Stomach (tissue), 9 donors: ENCODE data around the gene WWOX. TPM values are rescaled to one million over a fixed set of nuclear protein-coding genes. Genes with fewer than 3 reads are reported as not detected.

ENCODE experiments used
- DNase-seq, 2 donors: peaks; one replicate each; pipeline versions ENCODE4 v3.0.0 to v3.0.0-alpha.2; 2013 to 2019
- H3K27ac ChIP-seq, 5 donors: fragments of 200-600 bp in 4 of 5; sonication (generic) in 4 of 5; one replicate each; pipeline ENCODE4 v1.5.1; 2013 to 2019; ENCODE audit warnings: mild to moderate bottlenecking in 1 of 5, moderate library complexity in 1 of 5
- H3K27me3 ChIP-seq, 3 donors: fragments of 200-600 bp; sonication (generic); one replicate each; pipeline ENCODE4 v1.5.1; 2017 to 2019; ENCODE audit warnings: mixed run types in 1 of 3
- H3K36me3 ChIP-seq, 4 donors: fragments of 200-600 bp; sonication (generic); 1 replicate in 3 of 4; 2 replicates in 1 of 4; pipeline ENCODE4 v1.5.1; 2016 to 2019
- H3K4me1 ChIP-seq, 4 donors: fragments of 200-600 bp; sonication (generic); one replicate each; pipeline ENCODE4 v1.5.1; 2016 to 2019
- H3K4me3 ChIP-seq, 4 donors: fragments of 200-600 bp; sonication (generic) in 3 of 4; one replicate each; pipeline ENCODE4 v1.5.1; 2016 to 2019; ENCODE audit warnings: mild to moderate bottlenecking in 1 of 4
- H3K9me3 ChIP-seq, 4 donors: fragments of 200-600 bp; sonication (generic); one replicate each; pipeline ENCODE4 v1.5.1; 2016 to 2019
- EP300 ChIP-seq: sonication (generic); formaldehyde crosslinking; IDR thresholded peaks from one replicate; pipeline ENCODE4 v1.6.1; 2017; ENCODE audit warnings: antibody characterized with exemption
- POLR2A ChIP-seq, 4 donors: fragments of 450-650 bp; IDR thresholded peaks; one replicate each; pipeline ENCODE4 v1.6.1; 2016; ENCODE audit warnings: antibody characterized with exemption in 4 of 4, control low read depth in 2 of 4, mild to moderate bottlenecking in 1 of 4, moderate library complexity in 1 of 4
- POLR2AphosphoS5 ChIP-seq, 3 donors: sonication (generic); formaldehyde crosslinking; IDR thresholded peaks; one replicate each; pipeline ENCODE4 v1.6.1; 2016; ENCODE audit warnings: antibody characterized with exemption in 3 of 3
- WGBS, 5 donors: extraction: QIAGEN DNeasy Blood & Tissue Kit in 3 of 5; methylation state at CpG; one replicate each; pipeline versions ENCODE4 v1.1.5 to v1.1.7; 2013 to 2018; 5-methylcytosine and 5-hydroxymethylcytosine counted together
- intact Hi-C: fragments of 100-400 bp; cut with DNase I; formaldehyde crosslinking; loops from one replicate; pipeline ENCODE4 v1.15.1; 2023; ENCODE audit warnings: low total_unique reads
- polyA plus RNA-seq, 3 donors: library from polyadenylated mRNA; stranded (reverse); fragments of 200-250 nt; gene quantifications; one replicate each; pipeline ENCODE4 v1.2.3, GENCODE V29; 2013
- total RNA-seq, 5 donors: library from RNA; depleted of rRNA; stranded (reverse); fragments of >200 nt; gene quantifications; one replicate each; pipeline versions ENCODE4 v1.1.0 to v1.2.3, GENCODE V29; 2014 to 2016
- TF ChIP-seq, protein P1 (sequence below), 7 experiments: fragments of 450-650 bp in 4 of 7; fragments of 200-600 bp in 3 of 7; sonication (generic) in 3 of 7; IDR thresholded peaks; one replicate each; pipeline ENCODE4 v1.5.1; 2016 to 2019; ENCODE audit warnings: antibody characterized with exemption in 7 of 7, control low read depth in 2 of 7, mild to moderate bottlenecking in 1 of 7
- donor health status: healthy with polysubstance abuse.
- donor health status: Bipolar disorder and iron deficiency.
- donor health status: healthy.

WWOX gene
- total and polyA plus RNA-seq, 8 donors = 7.7 to 129 (median 48.7) TPM

DNA sequence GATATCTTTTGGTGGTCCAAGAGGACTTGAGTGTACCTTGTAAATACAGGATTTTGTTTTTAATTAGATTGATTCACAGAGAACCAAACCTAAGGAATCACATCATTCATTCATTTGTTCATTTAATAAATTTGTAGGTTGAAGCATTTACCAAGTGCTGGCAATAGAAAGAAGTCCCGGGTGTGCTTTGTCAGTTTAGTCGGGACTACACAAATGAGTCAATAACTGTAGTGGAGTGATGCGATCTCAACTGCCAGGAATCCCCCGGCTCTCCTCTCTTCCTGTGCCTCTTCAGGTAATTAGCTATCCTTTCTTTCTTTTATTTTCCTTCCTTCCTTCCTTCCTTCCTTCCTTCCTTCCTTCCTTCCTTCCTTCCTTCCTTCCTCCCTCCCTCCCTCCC lies 1.4 kb upstream of the WWOX start:
- WGBS, 5 donors = 61 to 76% (median 71%) methylated on average over 4 of the region's 4 CpGs
- no peaks in the 10 kb centered on the region for H3K9me3 ChIP-seq
- intact Hi-C loops = no loop called here
- no peaks in the 10 kb centered on the region for H3K27me3 ChIP-seq
- H3K4me1 ChIP-seq = peaks cover 17 to 30% (median 18%) of the 10 kb centered on the region in 4 donors
- no peak overlapping the region for H3K4me3 ChIP-seq
- no peak for DNase-seq
- no peaks in the 10 kb centered on the region for H3K36me3 ChIP-seq
- H3K27ac ChIP-seq = no peak overlapping the region
- TF ChIP-seq, protein P1, sequence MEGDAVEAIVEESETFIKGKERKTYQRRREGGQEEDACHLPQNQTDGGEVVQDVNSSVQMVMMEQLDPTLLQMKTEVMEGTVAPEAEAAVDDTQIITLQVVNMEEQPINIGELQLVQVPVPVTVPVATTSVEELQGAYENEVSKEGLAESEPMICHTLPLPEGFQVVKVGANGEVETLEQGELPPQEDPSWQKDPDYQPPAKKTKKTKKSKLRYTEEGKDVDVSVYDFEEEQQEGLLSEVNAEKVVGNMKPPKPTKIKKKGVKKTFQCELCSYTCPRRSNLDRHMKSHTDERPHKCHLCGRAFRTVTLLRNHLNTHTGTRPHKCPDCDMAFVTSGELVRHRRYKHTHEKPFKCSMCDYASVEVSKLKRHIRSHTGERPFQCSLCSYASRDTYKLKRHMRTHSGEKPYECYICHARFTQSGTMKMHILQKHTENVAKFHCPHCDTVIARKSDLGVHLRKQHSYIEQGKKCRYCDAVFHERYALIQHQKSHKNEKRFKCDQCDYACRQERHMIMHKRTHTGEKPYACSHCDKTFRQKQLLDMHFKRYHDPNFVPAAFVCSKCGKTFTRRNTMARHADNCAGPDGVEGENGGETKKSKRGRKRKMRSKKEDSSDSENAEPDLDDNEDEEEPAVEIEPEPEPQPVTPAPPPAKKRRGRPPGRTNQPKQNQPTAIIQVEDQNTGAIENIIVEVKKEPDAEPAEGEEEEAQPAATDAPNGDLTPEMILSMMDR (IDR thresholded peaks at IDR 0.05) = no peak
- TF ChIP-seq POLR2A (IDR thresholded peaks at IDR 0.05) = no peak
- TF ChIP-seq POLR2AphosphoS5 (IDR thresholded peaks at IDR 0.05) = no peak
- no peak for TF ChIP-seq EP300

DNA sequence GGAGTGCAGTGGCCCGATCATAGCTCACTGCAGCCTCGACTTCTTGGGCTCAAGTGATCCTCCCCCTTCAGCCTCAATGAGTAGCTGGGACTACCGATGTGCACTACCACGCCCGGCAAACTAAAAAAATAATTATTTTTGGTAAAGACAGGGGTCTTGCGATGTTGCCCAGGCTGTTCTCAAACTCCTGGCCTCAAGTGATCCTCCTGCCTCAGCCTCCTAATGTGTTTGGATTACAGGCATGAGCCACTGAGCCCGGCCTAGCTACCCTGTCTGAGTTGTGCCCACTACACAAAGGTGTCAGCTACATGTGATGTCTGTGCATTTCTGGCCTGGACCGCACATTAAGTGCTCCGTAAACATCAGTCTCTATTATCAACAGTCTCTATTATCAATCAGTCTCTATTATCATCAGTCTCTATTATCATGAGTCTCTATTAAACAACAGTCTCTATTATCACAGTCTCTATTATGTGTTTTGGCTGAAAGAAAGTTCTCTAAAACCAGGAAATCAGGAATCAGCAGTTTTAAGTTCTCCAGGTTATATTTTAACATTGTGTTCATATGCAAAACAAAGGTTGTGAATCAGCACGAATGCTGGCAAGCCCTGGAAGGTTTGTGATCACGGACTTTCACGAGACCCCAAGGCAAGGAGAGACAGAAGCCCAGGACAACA lies 721 bp upstream of the WWOX start:
- TF ChIP-seq, protein P1 (IDR thresholded peaks at IDR 0.05) = no peak
- TF ChIP-seq POLR2AphosphoS5 (IDR thresholded peaks at IDR 0.05) (no peak), POLR2A (IDR thresholded peaks at IDR 0.05) (no peak), EP300 (no peak)
- intact Hi-C loops = no loop called here
- DNase-seq = peak in 1 of 2 donors; percentile 24
- Histone ChIP-seq H3K27ac (peak overlapping the region; percentile 88 to 93 (median 90)), H3K9me3 (no peaks in the 10 kb centered on the region), H3K4me3 (peak overlapping the region; percentile 65 to 99 (median 90)), H3K27me3 (no peaks in the 10 kb centered on the region), H3K36me3 (no peaks in the 10 kb centered on the region), H3K4me1 (peaks cover 17 to 35% (median 18%) of the 10 kb centered on the region in 4 donors)
- WGBS, 5 donors = 51 to 62% (median 54%) methylated on average over 12 of the region's 12 CpGs

DNA sequence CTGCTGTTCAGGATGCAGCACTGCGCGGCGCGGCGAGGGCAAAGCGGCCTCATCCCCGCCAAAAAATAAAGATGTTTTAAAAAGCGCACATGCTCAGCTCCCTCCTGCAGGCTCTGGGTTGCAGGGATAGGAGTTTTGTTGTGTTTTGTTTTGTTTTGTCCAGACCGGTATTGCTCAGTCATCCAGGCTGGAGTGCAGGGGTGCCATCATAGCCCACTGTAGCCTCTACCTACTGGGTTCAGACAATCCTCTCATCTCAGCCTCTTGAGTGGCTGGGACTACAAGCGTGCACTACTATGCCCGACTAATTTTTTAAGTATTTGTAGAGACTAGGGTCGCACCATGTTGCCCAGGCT lies 636 bp downstream of the WWOX start:
- Histone ChIP-seq H3K4me3 (peak overlapping the region; percentile 65 to 99 (median 90)), H3K36me3 (no peaks in the 10 kb centered on the region), H3K27ac (peak overlapping the region; percentile 88 to 93 (median 90)), H3K9me3 (no peaks in the 10 kb centered on the region), H3K27me3 (no peaks in the 10 kb centered on the region), H3K4me1 (peaks cover 18 to 38% (median 21%) of the 10 kb centered on the region in 4 donors)
- no peak for DNase-seq
- 9 to 14% (median 10%) methylated on average over 11 to 12 of the region's 12 CpGs for WGBS, 5 donors
- intact Hi-C loops = no loop called here
- no peak for TF ChIP-seq EP300
- TF ChIP-seq, protein P1 (IDR thresholded peaks at IDR 0.05) = peak in 2 of 7 experiments; percentile 88 to 96

DNA sequence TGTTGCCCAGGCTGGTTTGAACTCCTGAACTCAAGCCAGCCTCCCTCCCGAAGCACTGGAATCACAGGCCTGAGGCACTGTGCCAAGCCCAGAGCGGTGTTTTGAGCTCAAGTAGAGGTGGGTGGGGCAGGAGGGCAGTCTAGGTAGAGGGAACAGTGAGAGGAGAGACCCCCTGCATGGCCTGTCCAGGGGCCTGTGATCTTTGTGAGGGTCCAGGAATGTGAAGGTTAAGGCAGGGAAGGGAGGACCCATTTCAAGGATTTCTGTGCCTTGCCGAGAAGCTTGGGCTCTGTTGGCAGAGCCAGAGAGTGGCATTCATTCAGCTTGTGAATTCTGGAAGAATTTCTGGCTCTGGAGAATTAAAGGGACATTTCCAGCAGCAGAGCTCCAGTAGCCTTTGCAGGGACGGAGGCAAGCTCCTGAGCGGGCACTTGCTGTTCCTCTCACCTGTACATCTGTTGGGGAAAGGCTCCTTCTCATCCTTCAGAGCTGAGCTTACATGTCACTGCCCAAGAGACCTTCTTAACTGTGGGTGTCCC lies 2.7 kb downstream of the WWOX start:
- intact Hi-C loops = no loop called here
- Histone ChIP-seq H3K9me3 (no peaks in the 10 kb centered on the region), H3K4me3 (no peak overlapping the region), H3K27me3 (no peaks in the 10 kb centered on the region), H3K27ac (no peak overlapping the region), H3K36me3 (no peaks in the 10 kb centered on the region), H3K4me1 (peaks cover 18 to 53% (median 23%) of the 10 kb centered on the region in 4 donors)
- peak in 1 of 2 donors; percentile 16 for DNase-seq
- WGBS, 5 donors = 62 to 79% (median 71%) methylated on average over 5 of the region's 5 CpGs
- no peak for TF ChIP-seq POLR2A (IDR thresholded peaks at IDR 0.05)
- TF ChIP-seq, protein P1 (IDR thresholded peaks at IDR 0.05) = no peak
- no peak for TF ChIP-seq POLR2AphosphoS5 (IDR thresholded peaks at IDR 0.05)
- TF ChIP-seq EP300 = no peak
